H1 (cell line): Measurements from ENCODE around the gene TUBA8.

ENCODE experiments used
- BACH1 ChIP-seq: IDR thresholded peaks from 2 replicates; pipeline ENCODE4 v1.6.1; 2012; ENCODE audit warnings: low read length, improper control_type of control experiment
- CHD1 ChIP-seq: IDR thresholded peaks from 2 replicates; pipeline ENCODE4 v1.6.1; 2012; ENCODE audit warnings: low read depth, low read length, improper control_type of control experiment
- CREB1 ChIP-seq: IDR thresholded peaks from 2 replicates; pipeline ENCODE4 v1.6.1; 2012; ENCODE audit warnings: inconsistent platforms
- EGR1 ChIP-seq: IDR thresholded peaks from 2 replicates; pipeline ENCODE4 v1.6.1; 2011; ENCODE audit warnings: low read depth, low read length, borderline replicate concordance
- GABPA ChIP-seq: IDR thresholded peaks from 2 replicates; pipeline ENCODE4 v1.6.1; 2011; ENCODE audit warnings: mild to moderate bottlenecking, low read length, moderate library complexity, borderline replicate concordance; ENCODE audit not compliant: insufficient read depth
- NRF1 ChIP-seq: IDR thresholded peaks from 2 replicates; pipeline ENCODE4 v1.6.1; 2011; ENCODE audit warnings: mild to moderate bottlenecking, low read depth, low read length, improper control_type of control experiment
- POLR2A ChIP-seq, 2 experiments: IDR thresholded peaks; 1 replicate in 1 of 2; 2 replicates in 1 of 2; pipeline ENCODE4 v1.6.1; 2011; ENCODE audit warnings: low read depth in 2 of 2, low read length in 2 of 2, mild to moderate bottlenecking in 2 of 2; ENCODE audit errors: control extremely low read depth in 1 of 2
- TF ChIP-seq, protein P1 (sequence below), 3 experiments: IDR thresholded peaks; 1 replicate in 2 of 3; 2 replicates in 1 of 3; pipeline versions ENCODE4 v1.5.1 to v1.6.1; 2011; ENCODE audit warnings: low read length in 3 of 3, mild to moderate bottlenecking in 3 of 3, inconsistent platforms in 2 of 3, low read depth in 1 of 3, moderate library complexity in 1 of 3; ENCODE audit not compliant: insufficient read depth in 1 of 3; ENCODE audit errors: control extremely low read depth in 1 of 3
- TF ChIP-seq, protein P2 (sequence below): IDR thresholded peaks from 2 replicates; pipeline ENCODE4 v1.6.1; 2012; ENCODE audit warnings: inconsistent platforms

DNA sequence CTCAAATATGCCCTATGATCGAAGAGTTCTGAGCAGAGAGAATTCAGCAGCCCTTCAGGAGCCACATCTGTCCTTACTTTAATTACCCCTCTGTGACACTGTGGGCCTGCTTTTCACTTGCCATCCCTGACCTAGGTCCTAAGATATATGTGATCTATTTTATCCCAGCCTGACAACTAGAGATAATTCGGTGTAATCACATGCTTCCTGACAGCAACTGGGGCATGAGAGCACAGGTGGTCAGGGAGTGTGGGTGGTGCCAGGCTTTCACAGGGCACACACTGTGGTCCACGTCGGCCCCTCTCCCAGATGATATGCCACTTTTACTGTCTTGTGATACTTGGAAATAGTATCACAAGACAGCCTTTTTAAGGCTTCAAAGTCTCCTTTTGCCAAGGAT lies 3.9 kb downstream of the TUBA8 start:
- TF ChIP-seq BACH1 (no peak), GABPA (no peak), POLR2A (IDR thresholded peaks at IDR 0.05; ENCODE audit: control extremely low read depth in 1 of 2, low read depth in 2 of 2, low read length in 2 of 2) (no peak), CHD1 (no peak), CREB1 (no peak), EGR1 (no peak), NRF1 (no peak)
- TF ChIP-seq, protein P1, sequence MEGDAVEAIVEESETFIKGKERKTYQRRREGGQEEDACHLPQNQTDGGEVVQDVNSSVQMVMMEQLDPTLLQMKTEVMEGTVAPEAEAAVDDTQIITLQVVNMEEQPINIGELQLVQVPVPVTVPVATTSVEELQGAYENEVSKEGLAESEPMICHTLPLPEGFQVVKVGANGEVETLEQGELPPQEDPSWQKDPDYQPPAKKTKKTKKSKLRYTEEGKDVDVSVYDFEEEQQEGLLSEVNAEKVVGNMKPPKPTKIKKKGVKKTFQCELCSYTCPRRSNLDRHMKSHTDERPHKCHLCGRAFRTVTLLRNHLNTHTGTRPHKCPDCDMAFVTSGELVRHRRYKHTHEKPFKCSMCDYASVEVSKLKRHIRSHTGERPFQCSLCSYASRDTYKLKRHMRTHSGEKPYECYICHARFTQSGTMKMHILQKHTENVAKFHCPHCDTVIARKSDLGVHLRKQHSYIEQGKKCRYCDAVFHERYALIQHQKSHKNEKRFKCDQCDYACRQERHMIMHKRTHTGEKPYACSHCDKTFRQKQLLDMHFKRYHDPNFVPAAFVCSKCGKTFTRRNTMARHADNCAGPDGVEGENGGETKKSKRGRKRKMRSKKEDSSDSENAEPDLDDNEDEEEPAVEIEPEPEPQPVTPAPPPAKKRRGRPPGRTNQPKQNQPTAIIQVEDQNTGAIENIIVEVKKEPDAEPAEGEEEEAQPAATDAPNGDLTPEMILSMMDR (IDR thresholded peaks at IDR 0.05; ENCODE audit: control extremely low read depth in 1 of 3, insufficient read depth in 1 of 3, low read depth in 1 of 3, low read length in 3 of 3), result no peak
- TF ChIP-seq, protein P2, sequence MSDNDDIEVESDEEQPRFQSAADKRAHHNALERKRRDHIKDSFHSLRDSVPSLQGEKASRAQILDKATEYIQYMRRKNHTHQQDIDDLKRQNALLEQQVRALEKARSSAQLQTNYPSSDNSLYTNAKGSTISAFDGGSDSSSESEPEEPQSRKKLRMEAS, result no peak
